SK-MEL-5 (cell line): ENCODE data around the gene TMEM203. TPM values are rescaled to one million over a fixed set of nuclear protein-coding genes. Genes with fewer than 3 reads are reported as not detected.

Experiments
- DNase-seq: peaks from one replicate; pipeline ENCODE4 v3.0.0-alpha.2; 2016; ENCODE audit warnings: low read depth, low spot score
- in situ Hi-C: cut with HindIII; loops from 2 replicates; pipeline ENCODE4 v1.10.0; 2016; ENCODE audit warnings: low sequenced_read_pairs, high pct_unique_total_duplicates, low pct_unique_long_range_greater_than_20kb
- total RNA-seq: library from RNA; depleted of rRNA; stranded (reverse); fragments of >200 nt; shearing (Covaris generic); gene quantifications from 2 replicates; pipeline ENCODE4 v1.2.3, GENCODE V29; 2014

Gene TMEM203
- total RNA-seq, 1 experiment from 2014 or later, result 38.3 TPM

GRCh38 chr9:137223078-137223970 lies 17.9 kb upstream of the TMEM203 start:
- in situ Hi-C loops, result no loop called here
- DNase-seq, result peak; percentile 98

GRCh38 chr9:137222190-137223077 lies 17.0 kb upstream of the TMEM203 start, which contains the start of gene RNF208:
TSS of gene RNF208 (minus strand) at chr9:137222240. CDS start at chr9:137221212, 1,028 bp downstream.
- in situ Hi-C loops, result no loop called here
- no peak for DNase-seq

- in situ Hi-C loops, result no loop called here
- DNase-seq, result no peak
Measured at GRCh38 chr9:137221506-137222111, 16.2 kb upstream of the TMEM203 start.

- no peak for DNase-seq
- in situ Hi-C loops, result no loop called here
Measured at GRCh38 chr9:137221095-137221505, 15.7 kb upstream of the TMEM203 start.

GRCh38 chr9:137220317-137221094 lies 15.1 kb upstream of the TMEM203 start:
- DNase-seq, result no peak
- in situ Hi-C loops, result no loop called here

GRCh38 chr9:137219757-137220316 lies 14.4 kb upstream of the TMEM203 start:
- in situ Hi-C loops, result no loop called here
- no peak for DNase-seq

- DNase-seq, result no peak
- in situ Hi-C loops, result no loop called here
Measured at GRCh38 chr9:137218754-137219271, 13.4 kb upstream of the TMEM203 start.

- in situ Hi-C loops, result no loop called here
- DNase-seq, result no peak
Measured at GRCh38 chr9:137218212-137218753, 12.8 kb upstream of the TMEM203 start.

GRCh38 chr9:137217276-137218211 lies 12.1 kb upstream of the TMEM203 start:
- peak; percentile 63 for DNase-seq
- in situ Hi-C loops, result no loop called here

GRCh38 chr9:137216188-137216965 lies 10.9 kb upstream of the TMEM203 start:
- in situ Hi-C loops, result no loop called here
- DNase-seq, result no peak

GRCh38 chr9:137215196-137215986 lies 9.9 kb upstream of the TMEM203 start:
- no peak for DNase-seq
- in situ Hi-C loops, result no loop called here

GRCh38 chr9:137214620-137215019 lies 9.2 kb upstream of the TMEM203 start:
- in situ Hi-C loops, result no loop called here
- DNase-seq, result no peak

- in situ Hi-C loops, result no loop called here
- no peak for DNase-seq
Measured at GRCh38 chr9:137213160-137214060, 8.0 kb upstream of the TMEM203 start.
